NCI-H446 (cell line): ENCODE results near the gene TMEM170A.
A peak's percentile ranks its signal among the peaks of the same experiment; 100 is the strongest.
"Not testable (repeated sequence)": the region's sequence is repeated elsewhere in the genome, so short reads cannot be mapped to it uniquely, and the experiment has no call there.

ENCODE experiments used
- DNase-seq, 2 experiments: peaks; one replicate each; lab custom pipeline; 2025; lab: John Stamatoyannopoulos, UW

The TMEM170A gene

DNA sequence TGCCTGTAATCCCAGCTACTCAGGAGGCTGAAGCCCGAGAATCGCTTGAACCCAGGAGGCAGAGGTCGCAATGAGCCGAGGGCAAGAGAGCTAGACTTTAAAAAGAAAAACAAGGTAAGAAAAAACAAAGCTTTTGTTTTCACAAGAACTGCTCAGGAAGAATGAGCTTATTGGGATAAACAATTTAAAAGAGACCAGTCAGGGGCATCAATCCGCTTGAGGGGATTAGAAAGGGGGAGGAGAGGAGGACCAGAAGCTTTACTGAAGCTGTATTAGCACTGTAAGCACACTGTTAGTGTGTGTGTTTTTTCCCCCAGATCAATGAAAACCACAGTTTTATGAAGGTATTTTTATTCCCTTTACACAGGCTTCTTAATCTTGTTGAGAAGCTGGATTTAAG lies 8.8 kb downstream of the TMEM170A start:
- DNase-seq: no peak

DNA sequence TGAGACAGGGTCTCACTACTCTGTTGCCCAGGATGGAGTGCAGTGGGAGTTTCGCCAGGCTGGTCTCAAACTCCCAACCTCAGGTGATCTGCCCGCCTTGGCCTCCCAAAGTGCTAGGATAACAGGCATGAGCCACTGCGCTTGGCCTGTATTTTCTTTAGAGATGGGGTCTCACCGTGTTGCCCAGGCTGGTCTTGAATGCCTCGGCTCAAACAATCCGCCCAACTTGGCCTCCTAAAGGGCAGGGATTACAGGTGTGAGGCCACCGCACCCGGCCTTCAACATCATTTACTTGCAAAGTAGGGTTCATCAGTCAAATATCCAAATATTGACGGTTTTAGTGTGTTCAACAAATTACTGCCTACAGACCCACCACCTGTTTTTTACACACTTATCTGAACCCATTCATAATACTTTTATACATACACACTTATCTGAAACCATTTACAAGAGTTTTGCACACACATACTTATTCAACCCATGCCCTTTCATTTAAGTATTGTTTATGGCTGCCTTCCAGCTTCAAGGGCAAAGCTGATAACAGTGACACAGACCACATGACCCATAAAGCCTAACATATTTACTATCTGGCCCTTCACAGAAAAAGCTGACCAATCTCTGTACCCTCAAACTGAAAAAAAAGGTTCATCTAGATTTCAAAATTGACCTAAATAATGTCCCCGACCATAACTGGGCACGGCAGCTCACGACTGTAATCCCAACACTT lies 11.9 kb downstream of the TMEM170A start:
- DNase-seq: no peak

DNA sequence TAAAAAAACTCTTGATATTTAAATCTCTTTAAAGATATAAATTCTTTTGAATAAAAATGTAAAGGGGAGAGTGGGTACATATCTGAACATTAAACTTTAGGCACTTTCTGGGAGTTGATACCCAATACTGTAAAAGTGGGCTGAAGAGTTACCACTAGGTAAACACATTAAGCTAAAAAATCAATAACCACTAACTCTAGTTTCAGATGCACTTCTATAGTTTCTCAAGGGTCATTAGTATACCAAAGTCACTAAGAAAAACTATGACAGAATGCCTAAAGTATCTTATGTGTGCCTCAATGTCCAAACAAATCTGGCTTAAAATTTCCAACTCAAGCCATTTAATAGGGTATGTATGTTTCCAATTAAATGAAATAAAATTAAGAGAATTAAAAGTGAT lies 18.1 kb downstream of the TMEM170A start:
- no peak for DNase-seq

DNA sequence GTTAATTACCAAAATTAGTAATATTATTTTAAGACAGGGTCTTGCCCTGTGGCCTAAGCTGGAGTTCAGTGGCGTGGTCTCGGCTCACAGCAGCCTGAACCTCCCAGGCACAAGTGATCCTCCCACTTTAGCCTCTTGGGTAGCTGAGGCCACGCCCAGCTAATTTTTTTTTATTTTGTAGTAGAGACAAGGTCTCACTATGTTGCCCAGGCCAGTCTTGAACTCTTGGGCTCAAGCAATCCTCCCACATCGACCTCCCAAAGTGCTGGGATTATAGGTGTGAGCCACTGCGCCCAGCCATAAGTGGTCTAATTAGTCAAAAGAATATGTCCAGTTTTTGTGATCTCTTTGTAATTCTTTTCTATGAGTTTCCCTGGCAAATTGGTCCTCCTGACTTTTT lies 19.2 kb downstream of the TMEM170A start:
- no peak for DNase-seq

DNA sequence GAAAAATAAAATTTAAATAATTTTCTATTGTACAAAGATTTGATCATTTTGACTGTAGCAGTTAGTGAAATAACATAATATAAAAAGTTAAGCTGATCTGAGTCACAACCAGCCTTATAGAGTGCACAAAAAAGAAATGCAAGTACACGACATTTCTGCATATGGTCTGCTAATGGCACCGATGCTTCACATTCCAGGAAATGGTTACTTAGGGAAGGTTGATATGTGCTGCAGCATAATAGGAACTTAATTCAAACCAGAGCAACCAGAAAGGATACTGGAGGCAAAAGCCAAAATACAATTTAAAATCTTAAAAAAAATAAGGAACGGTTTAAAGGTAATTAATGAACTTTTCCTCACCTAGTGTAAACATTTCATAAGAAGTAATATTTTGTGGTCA lies 21.2 kb downstream of the TMEM170A start:
- no peak for DNase-seq

DNA sequence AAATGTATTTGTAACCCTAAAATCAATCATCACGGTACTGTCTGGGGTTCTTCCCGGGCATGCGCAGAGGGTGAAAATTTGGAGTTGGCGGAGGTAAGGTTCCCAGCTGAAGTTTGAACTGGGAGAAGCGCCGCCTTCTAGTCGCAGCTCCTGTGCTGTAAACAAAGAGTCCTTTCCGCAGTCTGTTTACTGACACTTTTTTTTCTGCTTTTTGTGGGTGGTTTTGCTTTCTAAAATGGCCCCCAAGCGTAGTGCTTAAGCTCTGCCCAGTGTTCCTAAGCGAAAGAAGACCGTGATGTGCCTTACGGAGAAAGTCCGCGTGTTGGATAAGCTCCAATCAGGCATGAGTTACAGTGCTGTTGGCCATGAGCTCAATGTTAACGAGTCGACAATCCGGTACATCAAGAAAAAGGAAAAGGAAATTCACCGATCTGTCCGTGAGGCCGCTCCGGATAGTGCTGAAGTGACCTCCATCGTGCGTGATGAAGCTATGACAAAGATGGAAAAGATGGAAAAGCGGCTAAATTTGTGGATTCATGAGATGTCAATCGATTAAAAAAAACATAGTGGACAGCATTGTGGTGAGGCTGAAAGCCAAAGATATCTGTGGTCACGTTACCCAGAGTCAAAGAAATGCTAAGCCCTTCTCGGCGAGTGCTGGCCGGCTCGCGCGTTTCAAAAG lies 30.6 kb downstream of the TMEM170A start:
- DNase-seq: peak; percentile 69 to 86

DNA sequence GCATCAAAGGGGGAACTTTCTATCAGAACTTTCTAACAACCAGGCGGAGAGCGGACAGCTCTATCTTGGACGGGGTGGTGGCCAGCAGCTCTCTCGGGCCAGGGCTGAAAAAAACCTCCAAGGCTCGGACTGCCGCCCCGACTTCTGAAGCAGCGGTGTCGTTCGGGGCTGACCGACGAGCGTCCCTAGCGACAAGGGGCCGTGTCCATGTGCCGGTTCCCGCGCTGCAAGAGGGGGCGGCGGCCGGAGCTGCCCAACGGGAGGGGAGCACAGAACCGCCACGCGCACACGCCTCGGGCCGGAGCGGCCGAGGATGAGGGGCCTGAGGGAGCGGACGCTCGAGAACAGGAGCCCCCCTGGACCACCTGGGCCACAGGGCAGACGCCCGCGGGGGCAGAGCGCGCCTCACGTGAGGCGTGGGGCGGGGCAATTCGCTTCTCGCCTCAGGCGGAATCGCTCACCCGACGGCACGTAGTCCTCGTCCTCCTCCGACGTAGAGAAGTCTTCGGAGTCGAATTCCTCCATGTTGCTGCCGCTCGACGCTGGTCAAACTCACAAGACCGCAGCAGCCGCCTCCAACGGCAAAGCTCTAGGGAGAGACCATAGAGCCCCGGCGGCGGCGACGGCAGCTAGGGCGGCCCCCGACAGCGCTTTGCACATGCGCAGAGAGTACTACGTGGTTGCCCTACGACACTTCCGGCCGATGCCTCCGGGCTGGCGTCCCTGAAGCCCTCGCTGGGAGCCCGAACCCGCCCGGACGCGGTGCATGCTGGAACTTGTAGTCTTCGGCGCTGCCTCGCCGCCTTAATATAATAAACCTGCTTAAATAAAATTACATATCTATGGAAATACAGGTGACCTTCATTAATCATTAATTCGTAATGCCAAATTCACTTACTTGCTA lies 31.4 kb downstream of the TMEM170A start, which contains the start of gene CFDP1:
Gene CFDP1 (minus strand): TSS at position 676 of the 904 bp plus-strand sequence. CDS start 151 bp downstream, at position 525.
- peak; percentile 78 to 94 for DNase-seq

DNA sequence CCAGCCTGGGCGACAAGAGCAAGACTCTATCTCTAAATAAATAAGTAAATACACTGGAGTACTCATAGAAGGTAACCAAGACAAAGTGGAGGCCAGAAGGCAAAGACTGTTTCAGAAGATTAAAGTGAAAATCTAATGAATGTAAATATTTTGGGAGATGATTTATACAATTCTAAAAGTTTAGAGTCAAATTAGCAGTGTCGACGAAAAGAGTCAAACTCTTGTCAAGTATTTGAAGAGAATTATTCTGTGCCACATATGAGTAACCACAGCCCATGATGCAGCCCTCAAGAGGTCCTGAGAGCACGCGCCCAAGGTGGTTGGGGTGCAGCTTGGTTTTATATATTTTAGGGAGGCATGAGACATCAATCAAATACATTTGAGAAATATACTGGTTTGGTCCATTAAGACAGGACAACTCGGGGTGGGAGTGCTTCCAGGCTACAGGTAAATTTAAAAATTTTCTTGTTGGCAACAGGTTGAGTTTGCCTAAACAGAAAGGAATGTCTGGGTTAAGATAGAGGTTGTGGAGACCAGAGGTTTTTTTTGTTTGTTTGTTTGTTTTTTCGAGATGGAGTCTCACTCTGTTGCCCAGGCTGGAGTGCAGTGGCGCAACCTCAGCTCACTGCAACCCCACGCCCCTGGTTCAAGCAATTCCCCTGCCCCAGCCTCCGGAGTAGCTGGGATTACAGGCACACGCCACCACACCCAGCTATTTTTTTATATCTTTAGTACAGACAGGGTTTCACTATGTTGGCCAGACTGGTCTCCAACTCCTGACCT lies 34.7 kb downstream of the TMEM170A start:
- DNase-seq: no peak

DNA sequence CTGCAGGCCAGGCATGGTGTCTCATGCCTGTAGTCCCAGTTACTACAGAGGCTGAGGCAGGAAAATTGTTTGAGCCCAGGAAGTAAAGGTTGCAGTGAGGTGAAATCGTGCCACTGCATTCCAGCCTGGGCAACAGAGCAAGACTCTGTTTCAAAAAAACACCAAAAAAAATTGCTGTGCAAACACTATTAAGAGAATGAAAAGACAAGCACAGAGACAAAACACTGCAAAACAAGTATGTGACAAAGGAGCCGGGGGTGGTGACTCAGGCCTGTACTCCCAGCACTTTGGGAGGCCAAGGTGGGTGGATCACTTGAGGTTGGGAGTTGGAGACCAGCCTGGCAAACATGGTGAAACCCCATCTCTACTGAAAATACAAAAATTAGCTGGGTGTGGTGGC lies 38.0 kb downstream of the TMEM170A start:
- DNase-seq: not testable (repeated sequence)

DNA sequence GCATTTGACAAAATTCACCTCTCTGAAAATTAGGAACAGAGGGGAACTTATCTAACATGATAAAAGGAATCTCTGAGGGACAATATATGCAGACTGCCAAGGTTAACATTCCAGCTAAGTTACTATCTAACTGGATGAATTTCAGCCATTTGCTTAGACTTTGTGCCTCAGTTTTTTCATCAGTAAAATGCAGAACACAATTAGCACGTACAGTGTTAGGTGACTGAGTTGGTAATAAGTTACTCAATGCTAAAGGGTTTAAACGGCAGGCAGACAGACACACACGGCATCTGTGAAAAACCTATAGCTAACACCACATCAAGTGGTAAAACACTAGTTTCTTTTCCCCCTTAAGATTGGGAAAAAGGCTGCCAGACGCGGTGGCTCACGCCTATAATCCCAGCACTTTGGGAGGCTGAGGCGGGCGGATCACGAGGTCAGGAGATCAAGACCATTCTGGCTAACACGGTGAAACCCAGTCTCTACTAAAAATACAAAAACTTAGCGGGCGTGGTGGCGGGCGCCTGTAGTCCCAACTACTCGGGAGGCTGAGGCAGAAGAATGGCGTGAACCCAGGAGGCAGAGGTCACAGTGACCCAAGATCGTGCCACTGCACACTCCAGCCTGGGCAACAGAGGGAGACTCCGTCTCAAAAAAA lies 40.3 kb downstream of the TMEM170A start:
- not testable (repeated sequence) for DNase-seq

DNA sequence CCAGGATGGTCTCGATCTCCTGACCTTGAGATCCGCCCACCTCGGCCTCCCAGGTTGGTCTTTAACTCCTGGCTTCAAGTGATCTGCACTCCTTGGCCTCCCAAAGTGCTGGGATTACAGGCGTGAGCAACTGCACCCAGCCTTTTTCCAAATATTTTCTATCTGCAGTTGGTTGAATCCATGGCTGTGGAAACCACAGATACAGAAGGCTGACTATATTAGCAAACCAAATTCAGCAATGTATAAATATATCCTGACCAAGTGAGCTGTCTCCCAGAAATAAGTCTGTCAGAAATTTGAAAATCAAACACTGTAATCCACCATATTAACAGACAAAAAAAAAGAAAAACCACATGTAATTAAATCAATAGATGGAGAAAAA lies 40.8 kb downstream of the TMEM170A start:
- DNase-seq: no peak

DNA sequence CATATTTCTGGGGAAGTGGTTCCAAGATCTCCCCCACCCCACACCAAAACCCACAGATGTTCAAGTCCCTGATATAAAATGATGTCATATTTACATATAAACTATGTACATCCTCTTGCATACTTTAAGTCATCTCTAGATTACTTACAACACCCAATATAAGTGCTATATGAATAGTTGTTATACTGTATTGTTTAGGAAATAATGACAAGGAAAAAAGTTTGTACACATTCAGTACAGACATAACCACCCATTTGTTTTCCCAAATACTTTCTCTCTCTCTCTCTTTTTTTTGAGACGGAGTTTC lies 42.7 kb downstream of the TMEM170A start:
- no peak for DNase-seq

DNA sequence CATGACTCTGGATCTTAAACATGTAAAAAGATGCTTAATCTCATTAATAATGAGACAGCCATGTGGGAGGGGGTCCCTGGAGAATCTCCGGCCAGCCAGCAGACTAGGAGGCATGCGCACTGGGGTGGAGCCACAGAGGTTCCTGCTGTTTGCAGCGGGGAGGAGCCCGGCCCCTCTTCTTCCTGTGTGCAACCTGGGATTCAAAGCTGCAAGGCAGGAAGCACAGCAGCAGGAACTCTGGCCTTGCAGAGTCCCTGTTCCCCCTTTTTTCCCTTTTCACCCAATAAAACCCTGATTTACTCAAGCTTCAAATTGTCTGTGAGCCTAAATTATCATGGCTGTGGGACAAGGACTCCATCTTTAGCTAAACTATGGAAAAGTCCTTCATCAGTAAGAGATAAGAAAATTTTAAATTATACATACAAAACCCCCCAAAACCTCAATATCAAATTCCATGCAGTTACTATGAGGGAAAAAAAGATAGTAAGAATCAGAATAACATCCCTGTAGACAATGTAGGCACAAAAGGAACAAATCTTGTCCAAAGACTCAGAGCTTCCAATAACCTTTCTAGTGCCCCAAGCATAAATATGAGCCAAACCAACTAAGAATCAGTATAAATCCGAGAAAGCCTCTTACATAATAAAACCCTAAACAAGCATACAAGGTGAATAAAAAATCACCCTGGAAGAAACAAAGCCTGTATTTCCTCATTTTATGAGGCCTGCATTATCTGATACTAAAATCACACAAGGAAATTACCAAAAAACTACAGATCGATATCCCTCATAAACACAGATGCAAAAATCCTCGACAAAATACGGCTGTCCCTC lies 43.3 kb downstream of the TMEM170A start:
- DNase-seq: no peak

DNA sequence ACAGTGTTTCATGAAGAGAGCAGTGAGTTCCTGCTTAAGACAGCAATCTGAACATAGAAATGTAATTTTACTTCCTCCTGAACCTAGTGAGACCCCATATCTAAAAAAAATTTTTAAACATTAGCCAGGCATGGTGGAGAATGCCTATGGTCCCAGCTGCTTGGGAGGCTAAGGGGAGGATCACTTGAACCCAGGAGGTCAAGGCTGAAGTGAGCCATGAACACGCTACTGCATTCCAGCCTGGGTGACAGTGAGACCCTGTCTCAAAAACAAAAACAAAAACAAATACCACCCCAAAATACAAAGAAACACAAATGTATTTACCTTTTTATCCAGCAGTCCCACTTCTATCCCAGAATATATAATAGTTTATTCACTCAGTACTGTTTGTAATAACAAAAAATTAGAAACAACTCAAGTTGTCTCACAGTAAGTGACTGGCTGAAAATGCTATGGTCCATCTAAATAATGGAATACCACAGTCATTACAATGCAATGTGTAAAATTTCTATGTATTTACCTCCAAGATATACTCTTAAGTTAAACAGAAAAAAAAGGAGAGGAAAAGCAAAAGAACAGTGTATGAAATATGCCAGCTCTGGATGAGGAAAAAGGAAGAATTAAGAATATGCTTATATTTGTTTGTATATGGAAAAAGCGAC lies 47.5 kb downstream of the TMEM170A start:
- no peak for DNase-seq

DNA sequence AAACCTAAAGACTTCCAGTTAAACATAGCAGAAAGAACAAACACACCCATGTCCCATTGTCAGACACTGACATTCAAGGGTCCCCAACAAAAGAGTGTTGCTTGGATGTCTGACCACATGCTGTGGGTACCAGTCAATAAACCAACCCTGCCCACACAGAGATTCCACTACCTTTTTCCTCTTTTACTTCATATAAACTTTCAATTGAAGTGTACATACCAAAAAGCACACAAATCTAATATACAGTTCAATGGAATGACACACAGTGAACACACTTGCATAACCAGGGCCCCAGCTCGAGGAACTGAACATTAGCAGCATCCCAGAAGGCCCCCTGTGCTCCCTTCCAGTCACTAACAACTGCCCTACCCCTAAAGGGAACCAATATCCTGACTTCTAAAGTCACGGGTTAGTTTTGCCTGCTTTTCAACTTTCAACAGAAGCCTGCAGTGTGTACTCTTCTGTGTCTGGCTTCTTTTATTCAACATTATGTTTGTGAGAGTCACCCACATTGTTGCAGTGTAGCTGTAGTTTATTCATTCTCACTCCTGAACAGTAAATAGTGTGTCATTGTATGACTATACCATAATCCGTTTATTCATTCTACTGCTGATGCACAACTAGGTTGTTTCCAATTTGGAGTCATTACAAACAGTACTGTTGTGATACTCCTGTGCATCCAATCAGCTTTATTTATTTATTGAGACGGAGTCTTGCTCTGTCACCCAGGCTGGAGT lies 49.2 kb downstream of the TMEM170A start:
- DNase-seq: no peak

DNA sequence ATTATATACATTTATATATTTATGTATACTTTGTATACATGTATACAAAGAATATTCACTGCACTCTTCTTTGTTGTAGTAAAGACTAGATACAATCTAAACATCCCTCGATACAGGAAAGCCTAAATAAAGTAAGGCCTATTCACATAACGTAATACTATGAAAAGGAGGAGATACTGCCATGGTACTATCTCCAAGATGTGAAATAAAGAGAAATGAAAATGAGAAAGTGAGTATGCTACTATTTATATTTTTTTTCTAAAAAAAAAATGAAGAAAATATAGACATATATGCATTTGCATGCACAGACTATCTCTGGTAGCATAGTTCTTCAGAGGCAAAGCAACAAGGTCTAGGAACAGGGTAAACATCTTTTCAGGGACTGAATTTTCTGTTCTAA lies 50.5 kb downstream of the TMEM170A start:
- DNase-seq: no peak

DNA sequence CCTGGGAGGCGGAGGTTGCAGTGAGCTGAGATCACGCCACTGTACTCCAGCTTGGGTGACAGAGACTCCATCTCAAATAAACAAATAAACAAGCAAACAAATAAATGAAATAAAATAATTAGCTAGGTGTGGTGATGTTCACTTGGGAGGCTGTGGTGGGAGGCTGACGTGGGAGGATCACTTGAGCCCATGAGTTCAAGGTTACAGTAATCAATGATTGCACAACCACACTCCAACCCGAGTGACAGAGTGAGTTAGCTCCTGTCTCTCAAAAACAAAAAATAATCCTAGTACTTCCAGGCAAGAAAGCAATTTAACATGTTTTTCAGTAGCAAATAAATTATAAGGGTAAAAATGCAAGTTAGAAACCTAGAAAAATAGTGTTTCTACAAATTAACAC lies 57.5 kb downstream of the TMEM170A start:
- DNase-seq: no peak

DNA sequence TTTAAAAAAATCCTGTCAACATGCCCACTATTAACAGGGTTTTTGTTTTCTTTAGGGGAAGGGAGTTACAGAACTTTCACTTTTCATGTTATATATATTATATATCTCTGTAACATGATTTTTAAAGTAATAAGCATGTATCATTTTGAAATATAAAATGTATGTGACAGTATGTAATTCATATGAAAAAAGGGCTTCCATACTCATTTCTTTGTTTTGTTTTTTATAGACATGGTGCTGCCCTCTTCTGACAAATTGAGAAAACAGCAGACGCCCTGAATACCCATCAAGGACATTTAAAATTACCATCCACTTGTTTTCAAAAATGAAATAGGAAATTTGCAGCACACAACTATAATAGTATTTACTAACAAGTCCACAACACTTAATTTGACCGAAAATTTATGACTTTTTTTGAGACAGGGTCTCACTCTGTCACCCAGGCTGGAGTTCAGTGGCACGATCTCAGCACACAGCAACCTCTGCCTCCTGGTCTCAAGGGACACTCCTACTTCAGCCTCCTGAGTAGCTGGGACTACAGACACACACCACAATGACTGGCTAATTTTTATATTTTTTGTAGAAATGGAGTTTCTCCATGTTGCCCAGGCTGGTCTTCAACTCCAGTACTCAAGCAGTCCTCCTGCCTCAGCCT lies 61.5 kb downstream of the TMEM170A start:
- DNase-seq: peak in 1 of 2 experiments; percentile 12
